GM18907 (cell line): ENCODE measurements around the gene KDM1A.

Source experiments
- ATAC-seq: cut with Tn5 transposase; IDR thresholded peaks from one replicate; pipeline ENCODE4 v1.9.1; 2021; ENCODE audit warnings: mild to moderate bottlenecking, moderate library complexity; ENCODE audit not compliant: unreplicated experiment

The KDM1A gene

DNA sequence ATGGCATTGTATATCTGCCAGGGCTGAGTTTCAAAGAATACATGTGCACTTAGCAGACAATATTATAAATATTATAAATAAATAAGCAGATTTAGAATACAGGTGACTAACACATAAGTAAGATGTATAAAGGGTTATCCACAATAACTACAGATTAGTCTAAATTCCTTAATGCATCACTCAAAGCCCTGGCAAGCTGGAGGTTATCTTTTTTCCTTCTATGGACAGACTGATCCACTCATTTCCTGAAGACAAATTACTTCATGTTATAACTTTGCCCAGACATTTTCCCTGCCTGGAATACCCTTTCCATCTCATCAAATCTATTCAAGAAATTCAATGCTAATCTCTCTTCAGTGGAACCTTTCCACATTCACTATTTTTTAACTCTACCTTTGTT is 110.6 kb downstream of the KDM1A start:
- ATAC-seq: no peak

DNA sequence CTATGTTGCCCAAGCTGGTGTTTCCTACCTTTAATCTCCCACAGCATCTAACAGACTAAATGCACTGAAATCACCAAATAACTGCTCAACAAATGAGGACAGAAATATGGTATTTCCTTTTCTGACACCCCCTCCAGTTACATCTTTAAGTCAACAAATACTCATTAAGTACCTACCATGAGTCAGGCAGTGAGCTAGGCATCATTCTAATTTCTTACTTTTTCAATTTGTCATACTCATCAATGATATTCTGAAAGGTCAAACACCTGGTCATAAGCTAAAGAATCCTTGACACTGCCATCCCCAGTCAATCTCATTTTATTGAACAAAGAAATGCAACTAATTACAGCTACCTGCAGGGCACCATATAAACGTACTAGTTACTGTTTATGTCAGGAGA is 112.8 kb downstream of the KDM1A start:
- no peak for ATAC-seq
